ENCODE results near the gene ABCG1.

- TF ChIP-seq POLR2A (IDR thresholded peaks at IDR 0.05; ENCODE audit: low read depth) (no peak), POLR2AphosphoS5 (IDR thresholded peaks at IDR 0.05) (no peak)
- TF ChIP-seq, protein P1, sequence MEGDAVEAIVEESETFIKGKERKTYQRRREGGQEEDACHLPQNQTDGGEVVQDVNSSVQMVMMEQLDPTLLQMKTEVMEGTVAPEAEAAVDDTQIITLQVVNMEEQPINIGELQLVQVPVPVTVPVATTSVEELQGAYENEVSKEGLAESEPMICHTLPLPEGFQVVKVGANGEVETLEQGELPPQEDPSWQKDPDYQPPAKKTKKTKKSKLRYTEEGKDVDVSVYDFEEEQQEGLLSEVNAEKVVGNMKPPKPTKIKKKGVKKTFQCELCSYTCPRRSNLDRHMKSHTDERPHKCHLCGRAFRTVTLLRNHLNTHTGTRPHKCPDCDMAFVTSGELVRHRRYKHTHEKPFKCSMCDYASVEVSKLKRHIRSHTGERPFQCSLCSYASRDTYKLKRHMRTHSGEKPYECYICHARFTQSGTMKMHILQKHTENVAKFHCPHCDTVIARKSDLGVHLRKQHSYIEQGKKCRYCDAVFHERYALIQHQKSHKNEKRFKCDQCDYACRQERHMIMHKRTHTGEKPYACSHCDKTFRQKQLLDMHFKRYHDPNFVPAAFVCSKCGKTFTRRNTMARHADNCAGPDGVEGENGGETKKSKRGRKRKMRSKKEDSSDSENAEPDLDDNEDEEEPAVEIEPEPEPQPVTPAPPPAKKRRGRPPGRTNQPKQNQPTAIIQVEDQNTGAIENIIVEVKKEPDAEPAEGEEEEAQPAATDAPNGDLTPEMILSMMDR (IDR thresholded peaks at IDR 0.05): no peak
These were observed 29.0 kb upstream of the ABCG1 start for GRCh38 chr21:42189860-42190485.

Data from esophagus muscularis mucosa (tissue), 3 donors.